ENCODE data around the gene ALPL.

Gene ALPL

DNA sequence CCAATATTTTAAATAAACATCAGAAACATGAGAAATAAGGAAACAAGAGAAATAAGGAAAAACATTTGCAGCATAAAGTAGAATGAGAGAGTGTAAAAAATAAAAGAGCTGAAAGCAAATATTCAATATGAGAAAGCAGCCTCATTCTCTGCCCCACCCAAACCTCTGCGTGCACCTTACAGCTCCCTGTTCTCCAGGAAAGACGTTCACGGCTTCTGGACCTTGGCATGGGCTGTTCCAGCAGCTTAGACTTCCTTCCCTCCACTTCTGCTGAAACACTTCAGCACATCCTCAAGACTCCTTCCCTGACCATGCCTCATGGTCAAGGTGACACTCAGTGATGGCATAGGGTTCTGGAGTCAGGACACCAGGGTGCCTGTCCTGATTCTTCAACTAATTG lies 23.3 kb downstream of the ALPL start:
- DNase-seq = no peak

DNA sequence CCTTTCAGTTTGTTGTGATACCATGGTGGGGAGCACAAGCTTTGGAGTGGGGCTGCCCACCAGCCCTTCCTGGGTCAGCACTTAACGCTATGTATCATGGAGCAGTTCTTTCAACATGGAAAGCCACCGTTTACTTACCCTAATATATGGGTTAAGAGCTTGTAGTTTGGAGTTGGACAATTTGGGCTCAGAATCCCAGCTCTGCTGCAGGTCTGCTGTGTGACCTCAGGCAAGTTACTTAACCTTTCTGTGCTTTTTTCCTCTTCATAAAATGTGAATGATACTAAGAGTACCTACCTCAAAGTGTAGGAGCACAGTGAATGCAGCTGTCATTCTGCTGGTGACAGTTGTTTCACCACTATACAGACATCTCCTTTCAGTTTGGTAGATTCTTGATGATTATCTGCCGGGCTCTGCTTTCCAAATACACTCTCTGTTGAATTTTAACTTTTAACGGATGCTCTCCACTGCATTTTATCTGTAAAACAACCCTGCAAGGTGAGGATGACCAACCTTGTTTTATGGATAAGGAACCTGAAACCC lies 23.8 kb downstream of the ALPL start:
- no peak for DNase-seq

DNA sequence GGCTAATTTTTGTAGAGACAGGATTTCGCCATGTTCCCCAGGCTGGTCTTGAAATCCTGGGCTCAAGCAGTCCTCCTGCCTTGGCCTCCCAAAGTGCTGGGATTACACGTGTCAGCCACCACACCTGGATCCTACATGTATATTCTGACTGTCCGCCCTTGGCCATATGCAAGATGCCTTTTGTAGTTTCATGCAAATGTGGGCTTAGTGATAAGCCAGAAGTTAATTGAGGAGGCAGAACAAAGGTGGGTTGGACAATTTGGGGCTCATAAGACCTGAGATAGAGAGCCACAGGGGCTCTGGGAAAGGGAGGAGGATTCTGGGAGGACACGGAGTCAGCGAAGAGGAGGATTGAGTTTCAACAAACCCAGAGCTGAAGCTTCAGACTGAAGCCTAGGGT lies 24.9 kb downstream of the ALPL start:
- DNase-seq = no peak

DNA sequence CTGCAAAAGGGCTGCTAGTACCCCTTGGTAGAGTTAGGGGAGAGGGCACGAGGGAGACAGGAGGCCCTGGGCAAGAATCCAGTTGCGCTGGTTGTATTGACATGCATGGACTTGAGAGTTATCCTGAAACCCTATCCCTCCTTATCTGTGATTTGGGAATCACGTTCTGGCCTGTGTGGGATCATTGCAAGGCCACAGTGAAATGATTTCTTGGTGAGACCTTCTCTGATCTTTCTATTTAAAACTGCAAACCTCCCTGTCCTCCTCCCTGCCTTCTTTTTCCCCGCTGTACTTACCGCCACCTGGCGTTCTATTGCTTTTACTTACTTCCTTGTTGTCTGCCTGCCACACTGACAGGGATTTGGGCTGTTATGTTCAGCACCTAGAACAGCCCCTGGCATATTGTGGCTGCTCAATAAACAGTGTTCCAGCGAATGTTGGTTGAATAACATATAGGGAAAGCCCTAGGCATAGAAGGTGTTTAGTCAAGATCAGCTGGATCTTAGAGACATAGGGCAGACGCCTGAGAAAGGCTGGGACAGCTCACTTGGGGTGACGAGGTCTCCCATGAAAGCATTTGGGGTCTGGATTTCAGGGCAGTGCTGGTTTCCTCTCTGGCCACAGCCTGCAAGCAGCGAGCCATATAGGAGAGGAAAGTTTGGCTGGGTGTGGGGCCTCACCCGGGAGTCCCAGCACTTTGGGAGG lies 25.6 kb downstream of the ALPL start:
- DNase-seq = peak; percentile 19

DNA sequence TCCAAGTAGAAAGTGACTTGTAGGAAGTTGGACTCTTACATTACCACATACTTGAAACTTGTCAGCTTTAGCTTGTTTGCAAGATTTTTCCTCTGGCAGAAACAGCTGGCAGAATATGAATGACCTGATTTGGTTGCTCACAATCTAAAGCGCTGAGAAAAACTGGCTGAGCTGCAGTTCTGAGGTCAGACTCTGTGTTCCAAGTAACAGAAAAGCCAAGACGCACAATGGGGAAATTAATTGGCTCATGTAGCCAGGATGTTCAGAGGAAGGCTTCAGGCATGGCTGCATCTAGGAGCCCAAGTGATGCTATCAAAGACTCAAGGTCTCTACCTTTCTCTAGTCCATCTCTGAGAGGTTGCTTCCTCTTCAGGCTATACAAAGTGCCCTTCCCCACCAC lies 27.0 kb downstream of the ALPL start:
- no peak for DNase-seq

DNA sequence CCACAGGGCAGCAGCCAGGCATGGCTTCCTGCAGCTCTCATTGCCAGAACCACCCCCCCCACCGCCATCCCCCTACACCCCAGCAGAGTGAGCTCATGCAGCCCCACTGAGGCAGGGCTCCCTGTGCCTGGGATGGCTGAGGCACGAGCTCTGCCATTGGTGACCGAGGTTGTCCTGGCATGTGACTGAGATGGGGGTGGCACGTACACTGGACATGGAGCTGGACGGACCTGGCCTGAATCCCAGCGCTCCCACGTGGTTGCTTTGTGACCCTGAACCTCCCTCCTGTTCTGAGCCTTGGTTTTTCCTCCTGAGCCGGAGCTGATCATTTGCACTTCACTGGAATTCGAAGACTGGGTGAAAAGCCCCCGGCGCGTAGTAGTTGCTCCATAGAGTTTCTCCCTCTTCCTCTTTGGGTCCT lies 28.3 kb downstream of the ALPL start:
- no peak for DNase-seq

DNA sequence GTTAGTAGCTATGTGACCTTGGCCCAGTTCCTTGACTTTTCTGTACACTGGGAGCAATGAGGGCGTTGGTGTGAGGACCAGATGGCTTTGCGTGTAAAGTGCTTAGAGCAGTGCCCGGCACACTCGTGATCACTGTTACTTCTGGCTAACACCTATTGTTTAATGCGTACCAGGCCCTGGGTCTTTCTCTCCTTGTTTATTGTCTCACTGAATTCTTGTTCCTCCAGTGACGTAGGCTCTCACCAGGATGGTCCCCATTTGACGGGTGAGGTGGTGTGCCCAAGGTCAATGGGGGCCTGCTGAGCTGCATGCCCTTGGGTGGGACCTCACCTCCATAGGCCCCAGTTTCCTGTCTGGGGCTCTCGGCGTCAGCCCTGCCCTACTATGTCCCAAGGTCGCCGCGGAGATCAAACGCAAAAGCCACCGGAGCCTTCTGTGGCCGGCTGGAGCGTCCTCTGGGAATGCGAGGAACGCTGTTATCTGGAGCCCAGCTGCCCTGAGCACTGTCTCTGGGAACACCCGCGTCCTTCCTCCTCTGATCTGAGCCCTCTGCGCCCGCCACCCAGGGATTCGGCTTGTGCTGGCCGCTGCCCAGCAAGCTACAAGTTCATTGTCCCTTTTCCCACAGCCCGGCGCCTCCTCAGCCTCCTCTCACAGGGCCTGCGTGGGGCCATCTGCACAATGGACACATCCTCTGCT lies 28.9 kb downstream of the ALPL start:
- no peak for DNase-seq

DNA sequence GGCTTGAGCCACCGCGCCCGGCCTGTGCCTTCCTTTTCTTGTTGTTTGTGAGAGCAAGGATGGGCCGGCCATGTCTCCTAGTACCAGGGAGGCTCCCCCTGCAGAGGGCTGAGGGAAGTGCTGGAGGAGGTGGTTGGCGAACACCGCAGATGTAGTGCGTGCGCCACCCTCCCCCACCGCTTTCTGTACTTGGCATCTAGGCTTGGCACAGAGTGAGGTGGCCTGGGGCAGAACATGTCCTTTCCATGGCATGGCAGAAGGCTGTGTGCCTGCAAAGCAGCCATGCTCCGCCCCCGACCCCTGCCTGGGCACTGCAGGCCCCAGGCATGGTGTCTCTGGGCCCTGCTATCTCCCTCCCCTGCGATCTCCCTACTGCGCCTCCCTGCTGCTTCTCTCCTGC lies 30.7 kb downstream of the ALPL start:
- peak; percentile 46 for DNase-seq

DNA sequence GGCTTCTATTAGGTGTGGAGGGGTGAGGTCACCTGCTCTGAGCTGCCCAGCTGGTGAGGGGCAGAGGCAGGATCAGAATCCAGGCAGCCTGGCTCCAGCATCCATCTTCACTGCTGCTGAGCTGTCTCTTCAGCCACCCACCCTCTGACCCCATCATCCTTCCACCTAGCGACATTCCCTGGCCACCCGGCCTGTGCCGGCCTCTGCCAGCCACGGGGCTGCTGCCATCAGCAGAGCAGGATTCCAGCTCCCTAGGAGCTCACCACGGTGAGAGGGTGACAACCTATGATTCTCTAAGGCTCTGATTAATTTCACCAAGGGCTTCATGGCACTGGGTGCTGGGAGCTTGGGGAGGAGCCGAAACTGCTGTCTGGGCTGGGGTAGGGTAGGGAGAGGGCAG lies 32.1 kb downstream of the ALPL start:
- DNase-seq = no peak

DNA sequence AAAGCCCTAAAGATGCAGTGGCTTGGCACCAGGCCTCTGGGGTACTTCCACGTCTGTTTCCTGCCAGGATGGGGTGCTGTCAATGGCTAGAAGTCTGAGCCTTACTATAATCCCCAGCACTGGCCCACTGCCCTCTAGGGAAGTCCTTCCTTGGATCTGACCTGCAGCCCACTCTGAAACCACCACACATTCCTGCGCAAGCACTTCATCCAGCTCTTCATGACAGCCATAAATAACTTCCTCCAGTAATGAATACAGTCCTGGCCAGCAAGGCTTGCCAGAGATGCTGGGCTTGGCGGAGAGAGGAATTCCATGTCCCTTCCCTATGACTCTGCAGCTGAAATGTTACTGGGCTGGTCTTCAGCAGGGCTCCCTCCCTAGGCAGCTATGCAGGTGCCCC lies 32.6 kb downstream of the ALPL start:
- DNase-seq = no peak

DNA sequence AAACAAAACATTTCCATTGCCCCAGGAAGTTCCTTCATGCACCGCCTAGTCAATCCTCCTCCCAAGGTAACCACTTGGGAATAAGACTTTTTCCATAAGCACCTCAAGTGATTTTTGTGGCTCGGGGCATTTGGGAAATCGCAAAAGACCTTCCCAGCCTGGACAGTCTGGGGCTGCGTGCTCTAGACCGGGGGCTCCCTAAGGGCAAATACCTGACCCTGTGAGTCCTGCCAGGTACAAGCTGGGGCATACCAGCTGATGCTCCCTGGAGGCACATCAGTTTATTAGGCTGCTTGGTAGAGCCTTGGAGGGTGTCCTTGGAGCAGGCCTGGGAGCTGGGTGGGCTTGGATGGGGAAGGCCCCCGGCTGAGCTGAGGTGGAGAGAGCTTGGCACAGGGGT lies 34.4 kb downstream of the ALPL start:
- DNase-seq = no peak

DNA sequence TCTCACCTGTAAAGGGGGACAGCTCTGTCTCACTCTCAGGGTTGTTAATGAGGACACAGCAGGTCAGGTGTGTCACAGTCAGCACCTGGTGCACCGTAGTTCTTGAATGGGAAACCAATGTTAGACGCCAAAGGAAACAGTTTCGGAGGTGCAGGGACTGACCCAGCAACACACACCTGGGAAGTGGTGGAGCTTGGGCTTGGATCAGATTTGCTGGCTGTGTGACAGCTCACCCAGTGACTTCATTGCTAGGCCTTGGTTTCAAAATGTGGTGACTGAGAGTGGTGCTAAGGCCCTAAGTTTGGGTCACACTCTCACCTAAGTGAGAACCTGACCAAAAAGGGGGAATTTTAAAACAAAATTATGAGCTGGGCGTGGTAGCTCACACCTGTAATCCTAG lies 34.9 kb downstream of the ALPL start:
- DNase-seq = no peak

DNA sequence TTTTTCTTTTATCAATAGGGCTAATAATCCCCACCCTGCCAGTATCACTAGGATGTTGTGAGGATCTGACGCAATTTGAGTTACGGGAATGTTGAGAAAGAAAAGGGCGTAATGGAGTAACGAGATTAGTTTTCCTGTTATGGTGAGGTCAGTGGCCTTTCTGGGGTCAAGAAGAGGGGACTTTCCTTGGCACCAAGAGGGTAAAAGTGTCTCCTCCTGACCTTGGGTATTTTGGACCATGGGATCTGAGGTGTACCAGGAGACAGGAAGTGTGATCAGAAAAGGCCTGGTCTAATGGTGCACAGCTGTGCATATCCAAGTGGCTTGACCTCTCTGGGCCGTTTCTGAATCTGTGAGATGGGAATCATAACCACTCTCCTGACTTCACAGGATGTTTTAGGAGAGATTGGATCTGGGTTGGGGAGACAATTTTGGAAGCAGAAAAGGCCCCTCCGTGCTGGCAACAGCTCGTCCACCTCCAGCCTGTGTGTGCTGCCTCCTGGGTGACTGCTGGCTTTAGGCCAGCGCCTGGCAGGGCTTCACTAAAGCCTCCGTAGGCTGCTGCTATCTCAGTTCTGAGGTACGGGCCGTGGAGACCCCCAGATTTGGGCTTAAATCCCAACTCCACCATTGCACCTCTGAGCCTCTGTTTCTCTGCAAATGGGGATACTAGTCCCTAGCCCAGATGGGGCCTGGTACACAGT lies 37.1 kb downstream of the ALPL start:
- no peak for DNase-seq

DNA sequence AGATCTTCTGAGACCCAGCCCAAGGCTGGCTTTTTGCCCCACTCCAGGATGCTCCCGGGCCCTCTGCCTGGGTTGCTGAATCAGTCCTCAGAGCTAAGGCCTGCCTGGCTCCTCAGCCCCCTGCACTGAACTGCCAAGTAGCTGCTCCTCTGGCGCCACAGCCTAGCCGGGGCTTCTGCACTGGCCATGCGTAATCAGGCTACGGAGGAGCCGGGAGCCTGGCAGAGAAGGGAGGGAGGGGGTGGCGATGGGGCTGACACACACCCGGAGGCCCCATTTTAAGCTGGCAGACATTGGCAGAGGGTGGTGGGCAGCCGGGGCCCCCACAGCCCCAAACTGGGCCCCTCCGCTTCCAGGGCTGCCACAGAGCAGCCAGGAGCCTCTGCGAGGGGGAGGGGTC lies 38.7 kb downstream of the ALPL start:
- DNase-seq = no peak

DNA sequence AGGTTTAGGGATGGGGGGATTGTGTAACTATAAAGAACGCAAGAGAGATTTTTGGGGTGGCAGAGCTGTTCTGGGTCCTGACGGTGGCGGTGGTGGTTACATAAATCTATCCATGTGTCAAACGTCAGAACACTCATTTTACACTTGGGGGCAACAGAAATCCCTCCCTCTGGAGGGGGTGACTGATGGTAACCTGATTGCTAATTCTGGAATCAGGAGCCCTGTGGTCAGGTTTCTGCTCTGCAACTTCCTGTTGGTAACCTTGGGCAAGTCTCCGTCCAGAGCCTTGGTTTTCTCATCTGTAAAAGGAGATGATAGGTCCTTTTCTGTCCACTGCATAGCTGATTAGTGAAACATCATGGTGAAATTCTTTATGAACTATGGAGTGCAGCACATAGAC lies 40.9 kb downstream of the ALPL start:
- peak; percentile 14 for DNase-seq

DNA sequence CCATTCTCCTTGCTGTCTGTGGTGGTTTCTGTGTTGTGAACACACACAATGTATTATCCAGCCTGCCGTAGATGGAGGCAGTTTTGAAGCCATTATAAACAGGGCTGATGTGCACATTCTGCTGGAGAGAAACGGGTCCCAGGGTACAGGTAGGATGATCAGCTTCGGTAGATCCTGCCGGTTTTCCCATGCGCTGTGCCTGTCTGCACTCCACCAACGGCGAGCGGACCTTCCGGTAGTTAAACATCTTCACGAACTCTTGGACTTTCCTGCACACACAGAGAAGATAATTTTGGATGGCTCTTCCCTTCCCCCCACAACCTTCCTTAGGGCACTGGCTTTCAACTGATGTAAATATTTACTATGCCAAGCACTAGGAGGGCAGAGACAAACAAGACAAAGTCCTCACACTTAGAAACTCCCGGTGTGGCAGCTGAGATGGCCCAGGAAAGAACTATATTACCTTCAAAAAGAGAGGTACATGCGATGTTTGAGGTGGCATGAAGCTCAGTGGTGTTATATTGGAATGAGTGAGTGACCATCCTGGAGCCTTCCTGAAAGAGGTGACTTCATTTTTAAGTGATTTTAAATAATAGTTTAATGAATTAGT lies 41.7 kb downstream of the ALPL start:
- DNase-seq = peak; percentile 49

DNA sequence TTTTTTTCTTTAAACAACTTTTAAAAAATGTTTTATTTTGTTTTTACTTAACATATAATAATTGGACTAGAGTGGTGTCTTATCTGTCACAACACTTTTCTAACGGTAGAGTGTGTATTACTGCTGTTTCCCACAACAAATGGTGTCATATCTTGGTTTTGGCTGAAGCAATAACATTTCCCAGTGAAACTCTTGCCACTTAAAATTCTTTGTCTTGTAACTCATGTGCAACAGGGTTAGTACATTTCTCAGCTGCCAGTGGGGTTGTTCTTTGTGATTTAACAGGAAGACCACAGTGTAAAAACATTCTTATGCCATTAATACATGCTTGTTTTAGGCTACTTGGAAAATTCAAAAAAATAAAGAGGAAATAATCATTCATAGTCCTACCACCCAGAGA lies 43.5 kb downstream of the ALPL start:
- DNase-seq = no peak

DNA sequence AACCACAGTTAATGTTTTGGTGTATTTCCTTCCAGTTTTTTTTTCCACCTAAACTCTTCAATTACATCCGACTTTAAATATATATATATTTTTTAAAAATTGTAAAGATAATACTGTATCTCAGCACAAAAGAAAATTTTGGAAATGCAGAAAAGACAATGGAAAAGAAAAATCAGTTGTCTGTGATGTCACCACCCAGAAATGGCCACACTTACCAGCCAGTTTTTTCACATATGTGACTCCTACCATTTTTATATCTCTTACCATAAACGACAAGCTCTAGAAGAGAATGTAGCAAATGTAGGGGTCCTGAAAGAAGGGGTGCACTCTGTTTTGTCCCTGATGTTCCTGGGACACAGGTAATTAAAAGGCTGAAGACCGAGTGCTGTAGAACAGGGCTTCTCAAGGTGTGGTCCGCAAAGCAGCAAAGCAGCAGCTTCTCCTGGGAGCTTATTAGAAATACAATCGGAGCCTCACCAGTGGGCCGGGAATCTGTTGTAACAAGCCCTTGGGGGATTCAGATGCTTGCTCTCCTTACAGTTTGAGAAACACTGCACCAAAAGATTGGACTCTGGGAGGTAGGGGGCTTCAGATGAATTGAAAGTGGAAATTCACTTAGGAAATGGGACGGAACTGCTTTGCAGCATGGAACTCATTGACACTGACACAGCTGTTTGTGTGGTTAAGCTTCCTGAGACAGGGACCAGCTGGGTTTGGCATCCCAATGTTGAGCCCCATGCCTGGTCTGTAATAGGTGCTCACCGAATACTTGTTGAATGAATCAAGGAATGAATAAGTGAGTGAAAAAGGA lies 44.1 kb downstream of the ALPL start:
- no peak for DNase-seq

DNA sequence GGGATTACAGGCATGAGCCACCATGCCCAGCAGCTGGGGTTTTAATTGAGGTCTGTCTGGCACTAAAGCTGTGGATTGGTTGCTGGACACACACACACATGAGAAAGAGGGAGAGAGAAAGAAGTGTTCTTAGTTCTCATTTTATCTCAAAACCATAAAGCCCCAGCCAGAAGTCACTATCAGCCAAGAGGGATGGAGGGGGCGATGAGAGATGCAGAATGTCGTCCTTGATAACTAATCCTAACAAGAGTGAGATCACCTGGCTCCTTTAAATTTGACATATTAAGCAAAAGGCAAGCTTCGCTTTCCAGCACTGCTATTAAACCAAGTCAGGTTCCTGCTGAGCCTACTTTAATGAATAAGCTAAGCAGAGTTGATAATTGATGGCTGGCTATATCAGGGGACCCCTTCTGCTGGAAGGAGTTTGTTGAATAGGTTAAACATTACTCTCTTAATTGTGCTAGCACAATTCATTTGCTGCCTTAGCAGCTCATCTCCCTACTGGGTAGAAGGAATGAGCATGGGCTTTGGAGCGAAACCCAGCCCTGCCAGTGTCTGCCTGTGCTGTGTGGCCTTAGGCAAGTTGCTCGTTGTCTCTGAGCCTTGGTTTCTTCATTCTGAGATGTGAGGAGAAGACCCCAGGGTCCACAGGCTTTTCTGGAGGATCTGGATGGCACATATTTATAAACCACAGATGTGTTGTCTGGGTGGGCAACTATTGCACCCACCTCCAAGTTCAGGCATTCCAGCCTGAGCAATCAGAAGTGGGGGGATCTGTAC lies 50.8 kb downstream of the ALPL start:
- DNase-seq = peak; percentile 55

DNA sequence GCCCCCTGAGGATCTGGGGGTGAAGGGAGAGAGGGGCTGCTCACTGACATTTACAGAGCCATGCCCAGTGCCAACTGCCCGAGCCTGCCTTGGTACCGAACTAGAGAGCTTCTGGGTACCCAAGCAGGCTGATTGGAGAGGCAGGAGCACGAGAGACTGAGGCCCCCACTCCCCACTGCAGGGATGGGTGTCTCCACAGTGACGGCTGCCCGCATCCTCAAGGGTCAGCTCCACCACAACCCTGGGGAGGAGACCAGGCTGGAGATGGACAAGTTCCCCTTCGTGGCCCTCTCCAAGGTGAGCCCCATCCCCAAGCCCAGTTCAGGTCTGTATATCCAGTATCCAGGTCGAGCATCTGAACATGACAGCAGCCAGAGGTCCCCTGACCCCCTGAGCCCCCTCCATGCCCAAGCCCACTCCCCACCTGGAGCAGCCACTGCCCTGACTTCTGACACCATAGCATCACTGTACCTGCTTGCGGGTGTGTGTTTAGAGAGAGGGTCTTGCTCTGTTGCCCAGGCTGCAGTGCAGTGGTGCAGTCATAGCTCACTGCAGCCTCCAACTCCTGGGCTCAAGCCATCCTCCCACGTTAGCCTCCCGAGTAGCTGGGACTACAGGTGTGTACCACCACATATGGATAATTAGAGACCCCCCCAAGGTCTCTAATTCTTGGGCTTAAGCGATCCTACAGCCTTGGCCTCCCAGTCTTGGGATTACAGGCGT lies 51.9 kb downstream of the ALPL start:
- no peak for DNase-seq

DNA sequence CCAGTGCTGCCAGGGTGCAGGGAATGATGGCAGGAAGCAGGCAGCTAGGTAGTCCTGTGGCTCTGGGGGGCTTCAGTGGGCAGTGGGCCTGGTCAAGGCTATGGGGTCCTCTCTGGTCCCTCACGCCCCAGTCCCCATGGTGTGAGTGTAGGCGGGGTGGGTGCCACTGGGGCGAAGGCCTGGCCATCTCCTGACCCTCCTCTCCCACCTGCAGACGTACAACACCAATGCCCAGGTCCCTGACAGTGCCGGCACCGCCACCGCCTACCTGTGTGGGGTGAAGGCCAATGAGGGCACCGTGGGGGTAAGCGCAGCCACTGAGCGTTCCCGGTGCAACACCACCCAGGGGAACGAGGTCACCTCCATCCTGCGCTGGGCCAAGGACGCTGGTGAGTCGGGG lies 53.7 kb downstream of the ALPL start:
- no peak for DNase-seq
